Measurements from ENCODE around the gene ETS1.

The ETS1 gene

GRCh38 chr11:128500493-128500892, 86.9 kb downstream of the ETS1 start:
- H3K4me3 ChIP-seq (replicated peaks; ENCODE audit: low read depth, low read length) = no peak overlapping the region
- TF ChIP-seq CTCF (IDR thresholded peaks at IDR 0.05; ENCODE audit: low read depth, low read length, missing control alignments) = no peak
- no peak for DNase-seq (ENCODE audit: extremely low read depth, low read depth)

- TF ChIP-seq CTCF (IDR thresholded peaks at IDR 0.05; ENCODE audit: low read depth, low read length, missing control alignments) = no peak
- no peak overlapping the region for H3K4me3 ChIP-seq (replicated peaks; ENCODE audit: low read depth, low read length)
These were observed 87.6 kb downstream of the ETS1 start for GRCh38 chr11:128499613-128500253.

GRCh38 chr11:128498721-128499245, 88.6 kb downstream of the ETS1 start:
- no peak for TF ChIP-seq CTCF (IDR thresholded peaks at IDR 0.05; ENCODE audit: low read depth, low read length, missing control alignments)
- no peak overlapping the region for H3K4me3 ChIP-seq (replicated peaks; ENCODE audit: low read depth, low read length)
- no peak for DNase-seq (ENCODE audit: extremely low read depth, low read depth)

More at GRCh38 chr11:128499613-128500253, 87.6 kb downstream of the ETS1 start:
- DNase-seq (ENCODE audit: extremely low read depth, low read depth) = no peak

GRCh38 chr11:128497776-128498095, 89.6 kb downstream of the ETS1 start:
- DNase-seq (ENCODE audit: extremely low read depth, low read depth) = no peak
- TF ChIP-seq CTCF (IDR thresholded peaks at IDR 0.05; ENCODE audit: low read depth, low read length, missing control alignments) = no peak
- peak overlapping the region; percentile 19; the same call in 1 of the 2 replicates for H3K4me3 ChIP-seq (replicated peaks; ENCODE audit: low read depth, low read length)

DNA sequence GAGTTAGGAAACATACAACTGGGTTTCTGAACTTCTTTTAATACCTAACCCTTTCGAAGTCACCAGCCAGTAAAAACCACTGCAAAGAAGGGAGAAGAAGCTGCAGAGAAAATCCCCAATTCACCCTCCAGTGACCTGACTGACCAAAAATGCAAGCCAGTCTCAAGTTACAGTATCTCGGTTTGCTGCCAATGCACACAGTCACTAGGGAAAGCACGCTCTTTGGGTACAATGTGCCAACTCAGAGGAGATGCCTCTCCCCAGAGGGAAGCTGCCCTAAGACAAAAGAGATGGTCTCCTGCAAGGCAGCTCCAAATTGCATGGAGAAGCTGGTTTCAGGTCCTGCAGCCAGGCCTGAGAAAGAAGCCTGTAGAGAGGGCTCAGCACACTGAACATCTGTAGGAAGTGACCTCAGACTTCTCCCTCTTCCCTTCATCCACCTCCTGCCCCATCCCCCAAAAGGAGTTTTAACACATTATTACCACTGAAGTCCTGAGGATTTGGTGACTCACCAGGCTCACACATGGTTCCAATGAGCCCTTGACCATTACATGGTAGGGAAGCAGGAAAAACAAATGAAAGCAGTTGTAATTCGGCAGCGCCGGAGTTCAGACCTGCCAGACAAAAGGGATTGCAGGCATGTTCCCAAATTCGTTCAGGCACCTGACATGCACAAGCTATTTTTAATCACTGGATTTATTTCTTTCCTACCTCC, 90.1 kb downstream of the ETS1 start:
- TF ChIP-seq CTCF (IDR thresholded peaks at IDR 0.05; ENCODE audit: low read depth, low read length, missing control alignments) = no peak
- H3K4me3 ChIP-seq (replicated peaks; ENCODE audit: low read depth, low read length) = peak overlapping the region; percentile 19; the same call in 1 of the 2 replicates
- peak; percentile 100 for DNase-seq (ENCODE audit: extremely low read depth, low read depth)

DNA sequence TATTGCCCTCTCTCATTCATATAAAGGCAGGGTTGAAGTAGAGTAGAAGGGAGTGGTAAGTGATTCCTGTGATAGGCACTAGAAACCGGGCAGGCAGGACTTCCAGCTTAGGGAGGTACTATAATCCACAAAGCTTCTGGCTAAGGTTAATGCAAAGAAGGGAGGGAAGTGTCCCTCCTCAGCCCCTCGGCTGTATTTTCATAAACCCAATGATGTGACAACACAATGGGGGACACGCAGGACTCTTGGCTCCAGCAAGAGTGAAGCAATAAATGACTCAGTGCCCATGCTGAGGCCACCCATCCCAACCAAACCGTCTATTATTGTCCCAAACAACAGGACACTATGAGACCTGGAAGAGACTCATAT, 90.7 kb downstream of the ETS1 start:
- peak overlapping the region; percentile 19 for H3K4me3 ChIP-seq (replicated peaks; ENCODE audit: low read depth, low read length)
- DNase-seq (ENCODE audit: extremely low read depth, low read depth) = no peak
- TF ChIP-seq CTCF (IDR thresholded peaks at IDR 0.05; ENCODE audit: low read depth, low read length, missing control alignments) = no peak

Measured in HFF-Myc (cell line).